PC-9 (cell line): Measurements from ENCODE around the gene SRPK2. TPM values are rescaled to one million over a fixed set of nuclear protein-coding genes. Genes with fewer than 3 reads are reported as not detected.
"Not testable (repeated sequence)": the region's sequence is repeated elsewhere in the genome, so short reads cannot be mapped to it uniquely, and the experiment has no call there.

ENCODE experiments used
- BruUV-seq: library from RNA; stranded (reverse); fragments of 400-500 nt; replicated peaks from 2 replicates; lab custom pipeline; 2021; lab: Mats Ljungman, UMichigan
- CTCF ChIA-PET: fragments of 300-600 bp; sonication (Branson Sonifier 250); formaldehyde crosslinking; loops from one replicate; lab custom pipeline; 2022; ENCODE audit warnings: antibody characterized with exemption; lab: Charles Lee
- POLR2A ChIA-PET: fragments of 300-600 bp; sonication (Branson Sonifier 250); formaldehyde crosslinking; loops from one replicate; lab custom pipeline; 2022; ENCODE audit warnings: antibody characterized with exemption; ENCODE audit not compliant: unreplicated experiment; lab: Charles Lee
- DNase-seq, 2 experiments: peaks; one replicate each; pipeline versions ENCODE4 v3.0.0 to v3.0.0-alpha.2; 2015 to 2022; ENCODE audit warnings: mixed read lengths in 1 of 2
- H2AFZ ChIP-seq: fragments of 200-600 bp; sonication (generic); 2 replicates; pipeline ENCODE4 v1.8.1; 2017; ENCODE audit warnings: antibody characterized with exemption
- H3F3A ChIP-seq: fragments of 200-600 bp; sonication (generic); 2 replicates; pipeline ENCODE4 v1.8.1; 2017; ENCODE audit warnings: antibody characterized with exemption, mild to moderate bottlenecking, low read depth; ENCODE audit not compliant: insufficient read depth
- H3K27ac ChIP-seq: fragments of 200-600 bp; sonication (generic); 2 replicates; pipeline ENCODE4 v1.6.1; 2016; ENCODE audit warnings: mixed run types
- H3K27me3 ChIP-seq: fragments of 200-600 bp; sonication (generic); 2 replicates; pipeline ENCODE4 v1.6.1; 2016; ENCODE audit warnings: low read depth, mixed run types; ENCODE audit not compliant: insufficient read depth
- H3K36me3 ChIP-seq: fragments of 200-600 bp; sonication (generic); 2 replicates; pipeline ENCODE4 v1.6.1; 2016; ENCODE audit warnings: low read depth, mixed run types
- H3K4me1 ChIP-seq: fragments of 200-600 bp; sonication (generic); replicated peaks from 2 replicates; pipeline ENCODE4 v1.6.1; 2016; ENCODE audit warnings: mixed run types; ENCODE audit not compliant: insufficient read depth
- H3K4me2 ChIP-seq: fragments of 200-600 bp; sonication (generic); 2 replicates; pipeline ENCODE4 v1.6.1; 2017; ENCODE audit warnings: mixed run types
- H3K4me3 ChIP-seq: fragments of 200-600 bp; sonication (generic); 2 replicates; pipeline ENCODE4 v1.6.1; 2016; ENCODE audit warnings: mixed run types
- H3K79me2 ChIP-seq: fragments of 200-600 bp; sonication (generic); 2 replicates; pipeline ENCODE4 v1.6.1; 2017; ENCODE audit warnings: low read depth, mixed run types
- H3K9me2 ChIP-seq: fragments of 200-600 bp; sonication (generic); 2 replicates; pipeline ENCODE4 v1.8.1; 2017; ENCODE audit warnings: mild to moderate bottlenecking; ENCODE audit not compliant: insufficient read depth
- H3K9me3 ChIP-seq: fragments of 200-600 bp; sonication (generic); 2 replicates; pipeline ENCODE4 v1.8.1; 2016; ENCODE audit warnings: low read depth; ENCODE audit not compliant: insufficient read depth
- H4K20me1 ChIP-seq: fragments of 200-600 bp; sonication (generic); 2 replicates; pipeline ENCODE4 v1.8.1; 2017; ENCODE audit not compliant: insufficient read depth
- CTCF ChIP-seq: fragments of 200-600 bp; sonication (generic); conservative IDR thresholded peaks from 2 replicates; pipeline ENCODE4 v1.6.1; 2017; ENCODE audit warnings: mixed run types, antibody characterized with exemption, mild to moderate bottlenecking, moderate library complexity
- EZH2 ChIP-seq: fragments of 200-600 bp; sonication (generic); IDR thresholded peaks from 2 replicates; pipeline ENCODE4 v1.8.0; 2017; ENCODE audit warnings: antibody characterized with exemption, low read depth
- intact Hi-C: fragments of 100-400 bp; cut with micrococcal nuclease; formaldehyde crosslinking; loops from one replicate; pipeline ENCODE4 v1.10.0; 2022; ENCODE audit not compliant: unreplicated experiment
- total RNA-seq: library from RNA; stranded (reverse); gene quantifications from 2 replicates; pipeline ENCODE4 v1.2.3, GENCODE V29; 2021

The SRPK2 gene
- total RNA-seq, 1 experiment from 2014 or later: 60.6 TPM

- Histone ChIP-seq H3F3A (no peaks in the 10 kb centered on the region), H2AFZ (no peak overlapping the region), H3K27ac (no peak overlapping the region), H4K20me1 (no peaks in the 10 kb centered on the region), H3K79me2 (peaks cover 7% of the 10 kb centered on the region; the same call in 1 of the 2 replicates), H3K4me3 (no peak overlapping the region), H3K27me3 (no peaks in the 10 kb centered on the region), H3K9me3 (no peaks in the 10 kb centered on the region), H3K36me3 (no peaks in the 10 kb centered on the region), H3K9me2 (no peaks in the 10 kb centered on the region), H3K4me2 (no peak overlapping the region), H3K4me1 (no peaks in the 10 kb centered on the region)
- no peak for TF ChIP-seq CTCF
- no peak for TF ChIP-seq EZH2
- DNase-seq: no peak
- ChIA-PET CTCF (no interaction called here), POLR2A (interaction anchor here (0.6 kb wide), 1 partner anchor 81 kb away, joined by 5 read pairs; no protein-coding TSS in a partner anchor)
- BruUV-seq: no TSS peak
- intact Hi-C loops: no loop called here
Measured at GRCh38 chr7:105305633-105306032, 83.1 kb downstream of the SRPK2 start.

- Histone ChIP-seq H2AFZ (no peak overlapping the region), H3K9me3 (no peaks in the 10 kb centered on the region), H4K20me1 (no peaks in the 10 kb centered on the region), H3K4me3 (no peak overlapping the region), H3F3A (no peaks in the 10 kb centered on the region), H3K79me2 (peaks cover 5% of the 10 kb centered on the region; the same call in 1 of the 2 replicates), H3K9me2 (no peaks in the 10 kb centered on the region), H3K27me3 (no peaks in the 10 kb centered on the region), H3K4me1 (no peaks in the 10 kb centered on the region), H3K4me2 (no peak overlapping the region), H3K27ac (no peak overlapping the region), H3K36me3 (no peaks in the 10 kb centered on the region)
- DNase-seq: no peak
- no peak for TF ChIP-seq EZH2
- TF ChIP-seq CTCF: no peak
- ChIA-PET CTCF (interaction anchor here (0.6 kb wide), 1 partner anchor 40 kb away, joined by 3 read pairs; no protein-coding TSS in a partner anchor), POLR2A (no interaction called here)
- intact Hi-C loops: no loop called here
- BruUV-seq: no TSS peak
Measured at GRCh38 chr7:105304040-105304895, 84.5 kb downstream of the SRPK2 start.

GRCh38 chr7:105300587-105300986 lies 88.1 kb downstream of the SRPK2 start:
- H3K27ac ChIP-seq, H3K79me2 ChIP-seq, H3K36me3 ChIP-seq, H4K20me1 ChIP-seq, DNase-seq, H3K4me2 ChIP-seq, H3K27me3 ChIP-seq, H3K9me2 ChIP-seq, BruUV-seq, intact Hi-C loops, H3K9me3 ChIP-seq, CTCF ChIA-PET, H3K4me1 ChIP-seq, POLR2A ChIA-PET, H2AFZ ChIP-seq, H3K4me3 ChIP-seq, H3F3A ChIP-seq: not testable (repeated sequence)
